Renal cortex interstitium (tissue), 15 donors: ENCODE measurements around the gene CELF1. TPM values are rescaled to one million over a fixed set of nuclear protein-coding genes. Genes with fewer than 3 reads are reported as not detected.

Source experiments
- DNase-seq, 11 donors: peaks; one replicate each; pipeline ENCODE4 v3.0.0-alpha.2; 2013; ENCODE audit warnings: low read depth in 9 of 11, low spot score in 4 of 11; ENCODE audit errors: extremely low read depth in 1 of 11
- long read RNA-seq, 16 experiments: transcript quantifications; one replicate each; lab custom pipeline, GENCODE V29; 2026
- polyA plus RNA-seq, 3 donors: library from polyadenylated mRNA; unstranded; fragments of 120-200 nt; gene quantifications; one replicate each; pipeline ENCODE4 v1.2.1, GENCODE V29; 2013; ENCODE audit not compliant: insufficient read length in 3 of 3

CELF1 gene
- 100 to 1,000 TPM; 108 to 126 (median 112) TPM for polyA plus RNA-seq
- long read RNA-seq, donor 1, partial matches to known transcripts = 0 of 2 reads
- long read RNA-seq, donor 1, other reads (novel, unspliced or antisense) = 0 of 2 reads
- long read RNA-seq, donor 2, partial matches to known transcripts = 163 of 293 reads
- long read RNA-seq, donor 2, other reads (novel, unspliced or antisense) = 130 of 293 reads
- long read RNA-seq, donor 3, partial matches to known transcripts = 57 of 183 reads
- long read RNA-seq, donor 3, other reads (novel, unspliced or antisense) = 124 of 183 reads
- long read RNA-seq, donor 4, partial matches to known transcripts = 27 of 109 reads
- long read RNA-seq, donor 4, other reads (novel, unspliced or antisense) = 77 of 109 reads
- long read RNA-seq, donor 5 = 0 reads
- long read RNA-seq, donor 6, full-length matches to known transcripts = 8 of 8 reads
- long read RNA-seq, donor 6, partial matches to known transcripts = 0 of 8 reads
- long read RNA-seq, donor 6, other reads (novel, unspliced or antisense) = 0 of 8 reads
- long read RNA-seq, donor 7, partial matches to known transcripts = 218 of 448 reads
- long read RNA-seq, donor 7, other reads (novel, unspliced or antisense) = 228 of 448 reads
- long read RNA-seq, donor 8, partial matches to known transcripts = 271 of 509 reads
- long read RNA-seq, donor 8, other reads (novel, unspliced or antisense) = 237 of 509 reads
- long read RNA-seq, donor 9, partial matches to known transcripts = 43 of 115 reads
- long read RNA-seq, donor 9, other reads (novel, unspliced or antisense) = 72 of 115 reads
- long read RNA-seq, donor 10, partial matches to known transcripts = 53 of 116 reads
- long read RNA-seq, donor 10, other reads (novel, unspliced or antisense) = 63 of 116 reads
- long read RNA-seq, donor 11, partial matches to known transcripts = 17 of 20 reads
- long read RNA-seq, donor 11, other reads (novel, unspliced or antisense) = 0 of 20 reads
- long read RNA-seq, donor 12, full-length matches to known transcripts = 2 of 2 reads
- long read RNA-seq, donor 12, partial matches to known transcripts = 0 of 2 reads
- long read RNA-seq, donor 12, other reads (novel, unspliced or antisense) = 0 of 2 reads
- long read RNA-seq, donor 13 = 0 reads
- long read RNA-seq, donor 14, partial matches to known transcripts = 90 of 149 reads
- long read RNA-seq, donor 14, other reads (novel, unspliced or antisense) = 56 of 149 reads
- long read RNA-seq, donor 15, partial matches to known transcripts = 0 of 2 reads
- long read RNA-seq, donor 15, other reads (novel, unspliced or antisense) = 0 of 2 reads
- long read RNA-seq, donor 16, full-length matches to known transcripts = 2 of 838 reads
- long read RNA-seq, donor 16, partial matches to known transcripts = 439 of 838 reads
- long read RNA-seq, donor 16, other reads (novel, unspliced or antisense) = 397 of 838 reads

GRCh38 chr11:47552566-47553405 lies at the start of gene CELF1:
CELF1 (minus strand) TSS chr11:47553132; CDS start chr11:47499523, 53,609 bp downstream.
- peak; percentile 63 to 91 (median 87) for DNase-seq

GRCh38 chr11:47599902-47600301 lies 47.0 kb upstream of the CELF1 start:
- DNase-seq = no peak

- no peak for DNase-seq
Measured at GRCh38 chr11:47595967-47596366, 43.0 kb upstream of the CELF1 start.

- no peak for DNase-seq
Measured at GRCh38 chr11:47595029-47595428, 42.1 kb upstream of the CELF1 start.

GRCh38 chr11:47593934-47594855 lies 41.3 kb upstream of the CELF1 start, which contains the start of gene C1QTNF4:
C1QTNF4 (minus strand) TSS chr11:47594411; CDS start chr11:47590810, 3,601 bp downstream.
- DNase-seq = no peak

GRCh38 chr11:47593492-47593933 lies 40.6 kb upstream of the CELF1 start:
- DNase-seq = no peak

GRCh38 chr11:47592970-47593369 lies 40.0 kb upstream of the CELF1 start:
- no peak for DNase-seq

- no peak for DNase-seq
Measured at GRCh38 chr11:47592251-47592650, 39.3 kb upstream of the CELF1 start.

GRCh38 chr11:47591764-47592163 lies 38.8 kb upstream of the CELF1 start:
- DNase-seq = no peak

GRCh38 chr11:47589977-47590861 lies 37.3 kb upstream of the CELF1 start:
- DNase-seq = peak in 4 of 11 donors; percentile 46 to 60 (median 48)

GRCh38 chr11:47589584-47589976 lies 36.6 kb upstream of the CELF1 start:
- no peak for DNase-seq

- DNase-seq = no peak
Measured at GRCh38 chr11:47589118-47589517, 36.2 kb upstream of the CELF1 start.

- no peak for DNase-seq
Measured at GRCh38 chr11:47587723-47588326, 34.9 kb upstream of the CELF1 start.

- no peak for DNase-seq
Measured at GRCh38 chr11:47587039-47587716, 34.2 kb upstream of the CELF1 start.
